ENCODE data around the gene NKX3-2. TPM values are rescaled to one million over a fixed set of nuclear protein-coding genes. Genes with fewer than 3 reads are reported as not detected.

The NKX3-2 gene
- total and polyA plus RNA-seq, 9 of the 15 experiments (the other 6 are each of a cell fraction or from before 2014, with no cell fraction given): 0.03 to 0.81 (median 0.27) TPM; not detected in 1

DNA sequence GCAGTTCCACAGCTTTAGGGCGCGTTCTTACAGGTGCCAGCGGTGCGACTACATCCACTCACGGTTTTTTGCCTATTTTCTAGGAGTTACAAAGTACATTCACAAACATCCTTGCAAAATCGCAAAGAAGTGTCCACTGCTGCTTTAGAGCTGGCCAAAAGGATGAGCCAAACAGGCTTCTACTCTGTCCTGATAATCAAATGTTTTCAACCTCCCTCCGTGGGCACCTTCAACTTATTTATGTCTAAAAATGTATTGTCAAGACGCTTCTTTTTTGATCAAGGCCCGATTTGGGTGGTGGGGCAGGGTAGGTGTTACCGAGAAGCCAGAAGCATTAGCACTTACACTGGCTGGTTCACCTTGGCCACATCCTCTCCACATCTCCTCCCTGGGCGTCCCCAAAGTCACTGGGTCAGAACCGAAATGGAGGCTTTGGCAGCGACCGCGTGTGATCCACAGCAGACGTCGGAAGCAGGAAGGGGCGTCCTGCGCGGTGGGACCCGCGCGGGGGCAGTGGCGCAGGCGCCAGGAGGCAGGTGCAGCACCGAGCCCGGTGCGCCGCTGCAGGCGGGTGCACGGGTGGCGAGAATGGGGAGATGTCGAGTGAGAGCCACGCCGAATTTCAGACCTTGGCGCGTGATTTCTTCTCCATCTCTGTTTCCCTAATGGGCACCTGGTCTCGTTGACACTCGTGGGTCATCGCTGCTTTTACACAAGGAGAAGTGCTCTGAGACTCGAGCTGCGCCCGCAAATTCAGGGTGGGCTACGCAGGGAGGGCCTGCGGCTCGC lies 16.9 kb downstream of the NKX3-2 start (continued):
- TF ChIP-seq SAP30 (IDR thresholded peaks at IDR 0.05; ENCODE audit: borderline replicate concordance, insufficient read depth, low read depth, low read length, poor library complexity, severe bottlenecking) (no peak), CTBP1 (IDR thresholded peaks at IDR 0.05; ENCODE audit: borderline replicate concordance) (no peak), RBBP5 (IDR thresholded peaks at IDR 0.05; ENCODE audit: borderline replicate concordance, insufficient read depth, low read length, poor library complexity, severe bottlenecking) (no peak), WHSC1 (IDR thresholded peaks at IDR 0.05; ENCODE audit: low read length) (no peak), ZNF589 (CRISPR knock-in tag; IDR thresholded peaks at IDR 0.05; ENCODE audit: low read depth) (no peak), ZNF445 (CRISPR knock-in tag; IDR thresholded peaks at IDR 0.05; ENCODE audit: low read depth) (no peak), MAZ (CRISPR knock-in tag; conservative IDR thresholded peaks at IDR 0.05 in 1 of 2, IDR thresholded peaks at IDR 0.05 in 1 of 2) (no peak)
- TF ChIP-seq, protein P1, sequence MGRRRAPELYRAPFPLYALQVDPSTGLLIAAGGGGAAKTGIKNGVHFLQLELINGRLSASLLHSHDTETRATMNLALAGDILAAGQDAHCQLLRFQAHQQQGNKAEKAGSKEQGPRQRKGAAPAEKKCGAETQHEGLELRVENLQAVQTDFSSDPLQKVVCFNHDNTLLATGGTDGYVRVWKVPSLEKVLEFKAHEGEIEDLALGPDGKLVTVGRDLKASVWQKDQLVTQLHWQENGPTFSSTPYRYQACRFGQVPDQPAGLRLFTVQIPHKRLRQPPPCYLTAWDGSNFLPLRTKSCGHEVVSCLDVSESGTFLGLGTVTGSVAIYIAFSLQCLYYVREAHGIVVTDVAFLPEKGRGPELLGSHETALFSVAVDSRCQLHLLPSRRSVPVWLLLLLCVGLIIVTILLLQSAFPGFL (CRISPR knock-in tag; IDR thresholded peaks at IDR 0.05): no peak
- TF ChIP-seq, protein P2, sequence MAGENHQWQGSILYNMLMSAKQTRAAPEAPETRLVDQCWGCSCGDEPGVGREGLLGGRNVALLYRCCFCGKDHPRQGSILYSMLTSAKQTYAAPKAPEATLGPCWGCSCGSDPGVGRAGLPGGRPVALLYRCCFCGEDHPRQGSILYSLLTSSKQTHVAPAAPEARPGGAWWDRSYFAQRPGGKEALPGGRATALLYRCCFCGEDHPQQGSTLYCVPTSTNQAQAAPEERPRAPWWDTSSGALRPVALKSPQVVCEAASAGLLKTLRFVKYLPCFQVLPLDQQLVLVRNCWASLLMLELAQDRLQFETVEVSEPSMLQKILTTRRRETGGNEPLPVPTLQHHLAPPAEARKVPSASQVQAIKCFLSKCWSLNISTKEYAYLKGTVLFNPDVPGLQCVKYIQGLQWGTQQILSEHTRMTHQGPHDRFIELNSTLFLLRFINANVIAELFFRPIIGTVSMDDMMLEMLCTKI (IDR thresholded peaks at IDR 0.05; ENCODE audit: partially characterized antibody): no peak
